ENCODE results near the gene CHST9.

The CHST9 gene

GRCh38 chr18:26940744-26941398, 244.2 kb downstream of the CHST9 start:
- no peak overlapping the region for H3K9ac ChIP-seq (ENCODE audit: low read length)
- no peaks in the 10 kb centered on the region for H3K79me2 ChIP-seq (ENCODE audit: insufficient read depth, low read length)
- H2AFZ ChIP-seq (ENCODE audit: low read length), result no peak overlapping the region
- no peaks in the 10 kb centered on the region for H4K20me1 ChIP-seq (ENCODE audit: insufficient read depth, low read length)
- no peaks in the 10 kb centered on the region for H3F3A ChIP-seq (ENCODE audit: insufficient read depth, low read length)
- H3K36me3 ChIP-seq (ENCODE audit: insufficient read depth, low read length), result no peaks in the 10 kb centered on the region
- no peaks in the 10 kb centered on the region for H3K9me3 ChIP-seq (ENCODE audit: low read length)
- TF ChIP-seq EZH2 (IDR thresholded peaks at IDR 0.05; ENCODE audit: borderline replicate concordance, low read length), result no peak
- TF ChIP-seq CTCF (IDR thresholded peaks at IDR 0.05; ENCODE audit: low read length), result no peak
- no peaks in the 10 kb centered on the region for H3K4me1 ChIP-seq (ENCODE audit: insufficient read depth, low read length, severe bottlenecking)
- no peak overlapping the region for H3K4me2 ChIP-seq (ENCODE audit: low read length)
- no peaks in the 10 kb centered on the region for H3K9me2 ChIP-seq (ENCODE audit: low read depth, low read length)
- H3K4me3 ChIP-seq (ENCODE audit: low read depth, low read length, poor library complexity, severe bottlenecking), result no peak overlapping the region
- H3K27me3 ChIP-seq (ENCODE audit: insufficient read depth, low read length), result no peaks in the 10 kb centered on the region
- H3K27ac ChIP-seq (ENCODE audit: low read depth, low read length, poor library complexity, severe bottlenecking), result no peak overlapping the region

- Histone ChIP-seq H2AFZ (ENCODE audit: low read length) (no peak overlapping the region), H4K20me1 (ENCODE audit: insufficient read depth, low read length) (no peaks in the 10 kb centered on the region)
Observed at GRCh38 chr18:26931659-26932058, 253.4 kb downstream of the CHST9 start.

GRCh38 chr18:26930630-26931029, 254.5 kb downstream of the CHST9 start:
- H2AFZ ChIP-seq (ENCODE audit: low read length), result no peak overlapping the region
- no peaks in the 10 kb centered on the region for H3F3A ChIP-seq (ENCODE audit: insufficient read depth, low read length)
- H3K27ac ChIP-seq (ENCODE audit: low read depth, low read length, poor library complexity, severe bottlenecking), result no peak overlapping the region
- no peaks in the 10 kb centered on the region for H3K9me3 ChIP-seq (ENCODE audit: low read length)
- H3K4me1 ChIP-seq (ENCODE audit: insufficient read depth, low read length, severe bottlenecking), result no peaks in the 10 kb centered on the region
- no peak overlapping the region for H3K4me2 ChIP-seq (ENCODE audit: low read length)
- TF ChIP-seq CTCF (IDR thresholded peaks at IDR 0.05; ENCODE audit: low read length), result no peak
- no peak for TF ChIP-seq EZH2 (IDR thresholded peaks at IDR 0.05; ENCODE audit: borderline replicate concordance, low read length)
- no peaks in the 10 kb centered on the region for H4K20me1 ChIP-seq (ENCODE audit: insufficient read depth, low read length)
- no peaks in the 10 kb centered on the region for H3K79me2 ChIP-seq (ENCODE audit: insufficient read depth, low read length)
- H3K27me3 ChIP-seq (ENCODE audit: insufficient read depth, low read length), result no peaks in the 10 kb centered on the region
- H3K9me2 ChIP-seq (ENCODE audit: low read depth, low read length), result no peaks in the 10 kb centered on the region
- H3K36me3 ChIP-seq (ENCODE audit: insufficient read depth, low read length), result no peaks in the 10 kb centered on the region
- H3K4me3 ChIP-seq (ENCODE audit: low read depth, low read length, poor library complexity, severe bottlenecking), result no peak overlapping the region
- no peak overlapping the region for H3K9ac ChIP-seq (ENCODE audit: low read length)

More at GRCh38 chr18:26931659-26932058, 253.4 kb downstream of the CHST9 start:
- Histone ChIP-seq H3K9me3 (ENCODE audit: low read length) (no peaks in the 10 kb centered on the region), H3F3A (ENCODE audit: insufficient read depth, low read length) (no peaks in the 10 kb centered on the region), H3K4me2 (ENCODE audit: low read length) (no peak overlapping the region), H3K9me2 (ENCODE audit: low read depth, low read length) (no peaks in the 10 kb centered on the region), H3K4me3 (ENCODE audit: low read depth, low read length, poor library complexity, severe bottlenecking) (no peak overlapping the region), H3K9ac (ENCODE audit: low read length) (no peak overlapping the region), H3K4me1 (ENCODE audit: insufficient read depth, low read length, severe bottlenecking) (no peaks in the 10 kb centered on the region), H3K27ac (ENCODE audit: low read depth, low read length, poor library complexity, severe bottlenecking) (no peak overlapping the region), H3K27me3 (ENCODE audit: insufficient read depth, low read length) (no peaks in the 10 kb centered on the region), H3K36me3 (ENCODE audit: insufficient read depth, low read length) (no peaks in the 10 kb centered on the region), H3K79me2 (ENCODE audit: insufficient read depth, low read length) (no peaks in the 10 kb centered on the region)
- TF ChIP-seq EZH2 (IDR thresholded peaks at IDR 0.05; ENCODE audit: borderline replicate concordance, low read length), result no peak
- no peak for TF ChIP-seq CTCF (IDR thresholded peaks at IDR 0.05; ENCODE audit: low read length)

Data from OCI-LY1 (cell line).